Activated CD4-positive, alpha-beta T cell treated with anti-CD3 and anti-CD28 coated beads, Interleukin-2, amount 10 ng/mL, durations not matched to agents 24 days and 14 days (primary cell): ENCODE data around the gene FGF11. TPM values are rescaled to one million over a fixed set of nuclear protein-coding genes. Genes with fewer than 3 reads are reported as not detected.

ENCODE experiments used
- DNase-seq: peaks from one replicate; pipeline ENCODE4 v3.0.0; 2022
- H3K27ac Mint-ChIP-seq: one replicate; pipeline ENCODE4 v1.8.0; 2022; ENCODE audit warnings: mild to moderate bottlenecking, mixed read lengths
- H3K27me3 Mint-ChIP-seq: one replicate; pipeline ENCODE4 v1.8.0; 2022; ENCODE audit warnings: mixed read lengths
- H3K36me3 Mint-ChIP-seq: one replicate; pipeline ENCODE4 v1.8.0; 2022; ENCODE audit warnings: low read depth, mild to moderate bottlenecking, mixed read lengths
- H3K4me1 Mint-ChIP-seq: one replicate; pipeline ENCODE4 v1.8.0; 2021; ENCODE audit warnings: mixed read lengths
- H3K4me3 Mint-ChIP-seq: one replicate; pipeline ENCODE4 v1.8.0; 2022; ENCODE audit warnings: mild to moderate bottlenecking, moderate library complexity, mixed read lengths
- H3K9me3 Mint-ChIP-seq: one replicate; pipeline ENCODE4 v1.8.0; 2021; ENCODE audit warnings: mixed read lengths
- intact Hi-C: fragments of 100-400 bp; cut with micrococcal nuclease; formaldehyde crosslinking; loops from one replicate; pipeline ENCODE4 v1.15.1; 2023
- total RNA-seq: library from RNA; stranded (reverse); gene quantifications from 2 replicates; pipeline ENCODE4 v1.2.3, GENCODE V29; 2022

FGF11 gene
- total RNA-seq, 1 donor from 2014 or later = 9.5 TPM

DNA sequence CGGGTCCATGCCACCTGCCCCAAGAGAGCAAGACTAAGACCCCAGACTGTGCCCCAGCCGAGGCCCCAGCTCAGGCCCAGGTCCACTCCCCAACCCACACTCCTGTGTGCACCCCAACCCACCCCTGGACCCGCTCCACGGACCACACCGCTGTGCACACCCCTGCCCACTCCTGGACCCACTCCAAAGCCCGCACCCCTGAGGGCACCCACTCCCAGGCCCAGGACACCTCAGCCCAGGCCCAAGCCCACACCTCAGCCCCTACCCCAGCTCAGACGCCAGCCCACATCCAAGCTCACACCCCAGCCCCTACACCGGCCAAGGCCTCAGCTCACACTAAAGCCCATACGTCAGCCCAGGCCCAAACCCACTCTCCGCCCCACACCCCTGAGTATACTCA, 9.6 kb upstream of the FGF11 start:
- no peaks in the 10 kb centered on the region for H3K27me3 Mint-ChIP-seq
- no peak for DNase-seq
- no peak overlapping the region for H3K27ac Mint-ChIP-seq
- no peak overlapping the region for H3K4me3 Mint-ChIP-seq
- no peaks in the 10 kb centered on the region for H3K36me3 Mint-ChIP-seq
- no peaks in the 10 kb centered on the region for H3K9me3 Mint-ChIP-seq
- no peaks in the 10 kb centered on the region for H3K4me1 Mint-ChIP-seq
- intact Hi-C loops = no loop called here

DNA sequence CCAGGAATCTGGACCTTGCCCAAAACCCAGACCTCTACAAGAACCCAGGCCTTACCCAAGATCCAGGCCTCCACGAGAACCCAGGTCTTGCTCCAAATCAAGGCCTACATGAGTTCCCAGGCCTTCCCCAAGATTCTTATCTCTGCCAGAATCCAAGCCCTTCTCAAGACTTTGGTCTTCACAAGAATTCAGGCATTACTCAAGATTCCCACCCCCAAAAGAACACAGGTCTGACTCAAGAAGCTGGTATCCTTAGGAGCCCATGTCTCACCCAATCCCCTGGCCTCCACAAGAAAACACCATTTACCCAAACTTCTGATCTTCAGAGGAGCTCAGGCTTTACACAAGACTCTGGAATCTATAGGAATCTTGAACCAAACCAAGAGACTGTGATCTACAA, 8.1 kb upstream of the FGF11 start:
- H3K27ac Mint-ChIP-seq = no peak overlapping the region
- intact Hi-C loops = no loop called here
- no peaks in the 10 kb centered on the region for H3K27me3 Mint-ChIP-seq
- H3K4me3 Mint-ChIP-seq = no peak overlapping the region
- H3K4me1 Mint-ChIP-seq = peaks cover 10% of the 10 kb centered on the region
- no peak for DNase-seq
- no peaks in the 10 kb centered on the region for H3K9me3 Mint-ChIP-seq
- H3K36me3 Mint-ChIP-seq = no peaks in the 10 kb centered on the region

DNA sequence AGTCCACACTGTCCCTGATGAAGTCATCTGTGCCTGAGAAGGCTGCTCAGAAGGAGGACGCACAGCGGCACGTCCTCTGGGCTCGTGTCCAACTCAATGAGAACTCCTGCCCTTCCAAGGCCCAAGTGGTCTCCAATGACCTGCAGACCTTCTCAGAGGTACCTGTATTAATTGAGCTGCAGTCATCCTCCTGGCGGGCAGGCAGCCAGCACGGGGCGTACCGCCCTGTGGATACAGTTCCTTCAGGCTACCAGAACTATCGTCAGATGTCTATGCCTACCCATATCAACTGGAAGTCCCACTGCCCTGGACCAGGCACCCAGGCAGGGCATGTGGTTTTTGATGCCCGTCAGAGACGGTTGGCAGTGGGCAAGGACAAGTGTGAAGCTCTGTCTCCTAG, 7.0 kb upstream of the FGF11 start:
- no peaks in the 10 kb centered on the region for H3K27me3 Mint-ChIP-seq
- intact Hi-C loops = no loop called here
- H3K27ac Mint-ChIP-seq = no peak overlapping the region
- no peak for DNase-seq
- peaks cover 15% of the 10 kb centered on the region for H3K4me1 Mint-ChIP-seq
- H3K4me3 Mint-ChIP-seq = no peak overlapping the region
- H3K9me3 Mint-ChIP-seq = no peaks in the 10 kb centered on the region
- peaks cover 2% of the 10 kb centered on the region for H3K36me3 Mint-ChIP-seq

DNA sequence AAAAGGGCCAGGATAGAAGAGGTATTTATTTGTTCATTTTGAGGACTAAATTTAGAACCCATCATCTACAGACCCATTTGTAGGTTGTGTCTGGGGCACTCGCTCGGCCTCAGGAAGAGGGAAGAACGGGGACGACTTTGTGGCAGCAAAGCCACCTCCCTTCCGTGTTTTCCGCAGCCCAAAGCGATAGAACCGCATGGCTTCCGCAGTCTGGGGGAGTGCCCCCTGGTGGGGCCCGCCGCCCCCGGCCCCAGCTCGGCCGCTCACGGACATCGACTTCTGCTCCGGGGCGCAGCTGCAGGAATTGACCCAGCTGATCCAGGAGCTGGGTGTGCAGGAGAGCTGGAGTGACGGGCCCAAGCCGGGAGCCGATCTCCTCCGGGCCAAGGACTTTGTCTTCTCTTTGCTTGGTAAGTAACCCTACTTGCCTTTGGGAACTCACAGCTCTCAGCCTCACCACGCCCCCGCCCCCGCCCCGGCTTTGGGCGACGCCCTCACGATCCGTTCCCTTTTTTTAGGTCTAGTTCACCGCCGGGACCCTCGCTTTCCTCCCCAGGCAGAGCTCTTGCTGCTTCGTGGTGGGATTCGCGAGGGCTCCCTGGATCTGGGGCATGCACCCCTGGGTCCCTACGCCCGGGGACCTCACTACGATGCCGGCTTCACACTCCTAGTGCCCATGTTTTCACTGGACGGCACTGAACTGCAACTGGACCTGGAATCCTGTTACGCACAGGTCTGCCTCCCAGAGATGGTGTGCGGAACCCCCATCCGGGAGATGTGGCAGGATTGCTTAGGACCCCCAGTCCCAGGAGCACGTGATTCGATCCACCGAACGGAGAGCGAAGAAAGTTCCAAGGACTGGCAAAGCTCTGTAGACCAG, 3.4 kb upstream of the FGF11 start:
- Mint-ChIP-seq H3K9me3 (no peaks in the 10 kb centered on the region), H3K27me3 (peaks cover 9% of the 10 kb centered on the region), H3K36me3 (peaks cover 15% of the 10 kb centered on the region), H3K27ac (peak overlapping the region; percentile 98), H3K4me3 (peak overlapping the region; percentile 93), H3K4me1 (peaks cover 38% of the 10 kb centered on the region)
- intact Hi-C loops = loop anchor here (1.0 to 5.0 kb wide), 11 partner anchors 19 to 406 kb away; partner anchors contain the start of genes ACADVL, DLG4, PLSCR3 and SENP3
- DNase-seq = peak; percentile 92

DNA sequence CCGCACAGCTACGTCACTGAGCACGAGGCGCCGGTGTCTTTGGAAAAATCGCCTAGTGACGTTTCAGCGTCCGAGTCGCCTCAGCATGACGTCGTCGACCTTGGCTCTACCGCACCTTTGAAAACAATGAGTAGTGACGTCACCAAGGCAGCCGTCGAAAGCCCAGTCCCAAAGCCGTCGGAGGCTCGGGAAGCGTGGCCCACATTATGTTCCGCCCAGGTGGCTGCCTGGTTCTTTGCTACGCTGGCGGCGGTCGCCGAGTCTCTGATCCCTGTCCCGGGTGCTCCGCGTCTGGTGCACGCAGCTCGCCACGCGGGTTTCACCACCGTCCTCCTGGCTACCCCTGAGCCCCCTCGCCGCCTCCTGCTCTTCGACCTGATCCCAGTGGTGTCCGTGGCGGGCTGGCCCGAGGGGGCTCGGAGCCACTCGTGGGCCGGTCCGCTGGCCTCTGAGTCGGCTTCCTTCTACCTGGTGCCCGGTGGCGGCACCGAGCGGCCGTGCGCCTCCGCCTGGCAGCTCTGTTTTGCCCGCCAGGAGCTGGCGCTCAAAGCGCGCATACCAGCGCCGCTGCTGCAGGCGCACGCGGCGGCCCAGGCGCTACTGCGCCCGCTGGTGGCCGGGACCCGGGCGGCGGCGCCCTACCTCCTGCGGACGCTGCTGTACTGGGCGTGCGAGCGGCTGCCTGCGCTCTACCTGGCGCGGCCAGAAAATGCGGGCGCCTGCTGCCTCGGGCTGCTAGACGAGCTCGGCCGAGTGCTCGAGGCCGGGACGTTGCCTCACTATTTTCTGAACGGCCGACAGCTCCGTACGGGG, 2.5 kb upstream of the FGF11 start:
- intact Hi-C loops = loop anchor here (1.0 to 5.0 kb wide), 5 partner anchors 125 to 406 kb away; partner anchors contain the start of genes ACADVL, DLG4, SENP3 and SLC16A11
- peaks cover 41% of the 10 kb centered on the region for H3K4me1 Mint-ChIP-seq

DNA sequence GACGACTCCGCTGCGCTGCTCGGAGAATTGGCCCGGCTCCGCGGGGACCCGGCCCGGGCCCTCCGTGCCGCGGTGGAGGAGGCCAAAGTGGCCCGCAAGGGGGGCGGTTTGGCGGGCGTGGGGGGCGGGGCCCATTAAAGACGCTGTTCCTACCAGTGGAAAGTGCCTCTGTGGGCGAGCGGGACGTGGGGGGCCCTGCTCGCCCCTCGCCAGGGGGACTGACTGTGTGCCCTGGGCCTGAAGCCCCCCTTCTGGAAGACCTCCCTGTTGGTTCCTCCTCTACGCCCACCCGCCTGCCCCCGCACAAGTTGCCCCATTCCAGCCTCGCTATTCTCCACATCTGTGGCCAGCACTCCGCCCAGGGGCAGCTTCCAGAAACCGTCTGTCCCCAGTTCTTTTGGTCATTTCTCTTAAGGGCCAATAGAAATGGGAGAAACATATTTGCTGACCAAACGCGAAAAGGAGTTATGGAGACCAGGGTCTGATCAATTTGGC, 1.9 kb upstream of the FGF11 start:
- peak overlapping the region; percentile 74 for H3K27ac Mint-ChIP-seq
- peaks cover 12% of the 10 kb centered on the region for H3K27me3 Mint-ChIP-seq
- no peak for DNase-seq
- H3K36me3 Mint-ChIP-seq = peaks cover 22% of the 10 kb centered on the region
- peaks cover 43% of the 10 kb centered on the region for H3K4me1 Mint-ChIP-seq
- intact Hi-C loops = loop anchor here (2.0 to 5.0 kb wide), 3 partner anchors 220 to 405 kb away; partner anchors contain the start of genes ACADVL, DLG4 and SLC16A11
- peak overlapping the region; percentile 93 for H3K4me3 Mint-ChIP-seq
- no peaks in the 10 kb centered on the region for H3K9me3 Mint-ChIP-seq

More for the DNA sequence above, 2.5 kb upstream of the FGF11 start:
- H3K27ac Mint-ChIP-seq = peak overlapping the region; percentile 98
- peak; percentile 95 for DNase-seq
- peaks cover 9% of the 10 kb centered on the region for H3K27me3 Mint-ChIP-seq
- H3K9me3 Mint-ChIP-seq = no peaks in the 10 kb centered on the region
- H3K4me3 Mint-ChIP-seq = peak overlapping the region; percentile 93
- H3K36me3 Mint-ChIP-seq = peaks cover 18% of the 10 kb centered on the region

DNA sequence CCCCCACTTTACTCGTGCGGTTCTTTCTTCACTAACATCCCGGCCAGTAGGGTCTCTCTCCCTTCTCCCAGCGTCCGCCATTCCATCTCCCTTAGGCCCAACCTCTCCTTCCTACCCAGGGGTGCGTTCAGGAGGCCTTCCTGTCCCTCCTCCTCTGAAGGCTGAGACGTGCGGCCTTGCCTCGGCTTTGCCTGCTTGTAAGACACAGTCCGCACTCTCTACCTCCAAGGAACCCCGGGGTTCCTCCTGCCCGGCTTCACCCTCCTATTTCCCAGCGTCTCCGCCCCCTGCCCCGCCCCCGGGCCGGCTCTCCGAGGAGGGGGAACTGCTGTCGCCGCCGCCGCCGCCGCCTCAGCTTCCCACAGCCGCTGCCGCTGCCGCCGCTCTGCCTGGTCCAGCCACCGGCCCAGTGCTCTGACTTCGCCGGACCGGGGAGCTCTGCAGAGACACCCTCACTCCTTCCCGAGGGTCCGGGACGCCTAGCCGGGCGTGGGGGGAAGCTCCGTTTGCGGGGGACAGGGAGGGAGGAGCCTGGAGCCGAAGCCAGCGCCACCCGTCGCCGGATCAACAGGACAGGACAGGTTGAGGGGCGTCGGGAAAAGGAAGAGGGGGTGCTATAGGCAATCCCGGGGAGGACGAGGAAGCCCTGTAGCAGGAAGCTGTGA, 1.2 kb upstream of the FGF11 start:
- Mint-ChIP-seq H3K4me1 (peaks cover 43% of the 10 kb centered on the region), H3K27me3 (peaks cover 12% of the 10 kb centered on the region), H3K9me3 (no peaks in the 10 kb centered on the region), H3K36me3 (peaks cover 26% of the 10 kb centered on the region), H3K4me3 (peak overlapping the region; percentile 90), H3K27ac (peak overlapping the region; percentile 74)
- intact Hi-C loops = loop anchor here (2.0 to 5.0 kb wide), 3 partner anchors 221 to 404 kb away; partner anchors contain the start of genes ACADVL, DLG4 and SLC16A11
- peak; percentile 93 for DNase-seq

DNA sequence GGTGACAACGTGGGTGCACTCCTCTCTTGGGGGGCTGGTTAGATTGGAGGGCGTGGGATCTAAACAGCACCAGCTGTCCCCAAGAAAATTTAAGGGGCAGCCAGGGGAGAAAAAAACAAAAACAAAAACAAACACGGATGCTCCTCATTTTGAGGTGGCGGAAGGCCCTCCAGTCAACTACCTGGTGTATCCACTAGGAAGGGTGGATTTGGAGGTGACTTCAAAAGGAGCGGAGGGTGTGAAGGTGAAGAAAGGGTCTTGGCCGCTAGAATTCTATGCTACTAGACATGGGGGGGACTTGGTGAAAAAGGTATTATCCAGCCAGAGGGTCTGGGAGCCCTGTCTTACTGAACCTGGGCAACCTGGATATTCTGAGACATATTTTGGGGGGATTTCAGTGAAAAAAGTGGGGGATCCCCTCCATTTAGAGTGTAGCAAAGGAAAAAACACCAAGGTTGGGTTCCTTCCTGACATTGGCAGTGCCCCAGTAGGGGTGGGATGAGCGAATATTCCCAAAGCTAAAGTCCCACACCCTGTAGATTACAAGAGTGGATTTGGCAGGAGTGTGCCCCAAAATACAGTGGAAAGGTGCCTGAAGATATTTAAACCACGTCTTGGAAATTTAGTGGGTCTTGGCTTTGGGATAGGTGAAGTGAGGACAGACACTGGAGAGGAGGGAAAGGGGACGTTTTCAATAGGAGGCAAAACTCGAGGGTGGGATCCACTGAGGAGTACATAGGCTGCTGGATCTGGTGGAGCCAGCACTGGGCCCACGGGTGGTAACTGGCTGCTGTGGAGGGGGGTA, 454 bp upstream of the FGF11 start:
- Mint-ChIP-seq H3K4me1 (peaks cover 43% of the 10 kb centered on the region), H3K27me3 (peaks cover 14% of the 10 kb centered on the region), H3K4me3 (peak overlapping the region; percentile 90), H3K36me3 (peaks cover 31% of the 10 kb centered on the region), H3K9me3 (no peaks in the 10 kb centered on the region), H3K27ac (peak overlapping the region; percentile 74)
- DNase-seq = no peak
- intact Hi-C loops = loop anchor here (5.0 kb wide), 2 partner anchors 222 to 403 kb away; partner anchors contain the start of genes ACADVL and DLG4

DNA sequence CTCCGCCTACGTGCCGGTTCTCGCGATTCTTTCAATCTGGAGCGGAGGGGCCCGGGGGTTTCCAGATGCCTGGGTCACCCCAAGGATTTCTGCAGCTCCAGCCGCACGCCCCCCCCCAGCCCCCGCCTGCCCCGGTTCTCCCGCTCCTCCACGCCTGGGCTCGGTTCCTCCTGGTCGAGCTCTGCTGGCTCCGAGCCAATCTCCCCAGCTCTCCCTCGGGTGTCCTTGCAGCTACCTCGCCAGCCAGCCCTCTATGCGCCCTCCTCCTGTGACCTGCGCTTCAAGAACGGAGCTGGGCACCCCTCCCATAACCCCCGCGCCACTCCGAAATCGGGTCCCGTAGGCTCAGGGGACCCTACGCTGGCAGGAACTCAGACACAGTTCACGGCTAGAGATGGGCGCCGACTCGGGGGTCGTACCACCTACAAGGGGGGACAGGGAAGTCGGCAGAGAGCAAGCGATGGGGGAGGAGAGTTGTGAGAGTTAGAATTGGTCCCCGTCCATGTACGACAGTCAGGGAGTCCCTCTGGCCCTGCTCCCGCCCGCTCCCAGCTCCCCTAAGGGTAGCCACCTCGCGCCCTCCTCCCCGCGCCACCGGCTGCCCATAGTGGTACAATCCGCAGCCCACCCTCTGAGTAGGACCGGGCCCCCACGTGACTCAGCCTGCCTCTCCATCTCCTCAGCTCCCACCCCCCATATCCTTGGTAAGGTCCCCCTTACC, 961 bp downstream of the FGF11 start:
- H3K4me1 Mint-ChIP-seq = peaks cover 44% of the 10 kb centered on the region
- intact Hi-C loops = no loop called here
- no peaks in the 10 kb centered on the region for H3K9me3 Mint-ChIP-seq
- DNase-seq = peak; percentile 86
- H3K4me3 Mint-ChIP-seq = peak overlapping the region; percentile 90
- peak overlapping the region; percentile 81 for H3K27ac Mint-ChIP-seq
- H3K27me3 Mint-ChIP-seq = peaks cover 18% of the 10 kb centered on the region
- H3K36me3 Mint-ChIP-seq = peaks cover 34% of the 10 kb centered on the region

DNA sequence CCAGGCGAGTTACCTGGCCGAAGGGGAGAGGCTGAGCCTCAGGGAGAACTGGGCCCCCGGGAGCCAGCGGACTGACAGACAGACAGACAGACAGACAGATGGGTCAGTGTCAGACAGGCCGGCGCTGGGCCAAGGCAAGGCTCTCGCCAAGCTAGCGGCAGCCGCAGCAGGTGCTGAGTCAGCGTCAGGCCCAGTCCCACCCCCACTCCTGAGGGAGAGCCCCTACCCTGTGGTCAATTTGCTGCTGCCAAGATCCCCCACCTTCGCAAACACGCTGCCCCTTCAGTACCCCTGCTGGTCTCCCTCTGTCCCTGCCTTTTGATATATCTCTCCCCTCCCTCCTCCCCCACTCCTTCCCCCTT, 1.5 kb downstream of the FGF11 start:
- H3K4me1 Mint-ChIP-seq = peaks cover 46% of the 10 kb centered on the region

DNA sequence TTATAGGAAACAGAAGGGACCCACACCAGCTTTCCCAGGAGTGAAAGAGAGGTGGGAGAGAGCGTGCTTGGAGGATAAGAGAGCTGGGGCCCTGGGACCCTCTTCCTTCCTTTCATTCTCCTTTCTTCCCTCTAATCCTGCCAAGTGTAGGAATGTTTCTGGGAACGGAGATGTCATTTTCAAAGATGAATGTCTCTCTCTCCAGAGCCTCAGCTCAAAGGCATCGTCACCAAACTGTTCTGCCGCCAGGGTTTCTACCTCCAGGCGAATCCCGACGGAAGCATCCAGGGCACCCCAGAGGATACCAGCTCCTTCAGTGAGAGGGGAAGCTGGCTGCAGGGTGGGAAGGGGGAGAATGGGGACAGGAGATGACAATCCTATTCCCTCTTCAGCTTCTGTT, 2.0 kb downstream of the FGF11 start:
- H3K9me3 Mint-ChIP-seq = no peaks in the 10 kb centered on the region
- H3K4me3 Mint-ChIP-seq = peak overlapping the region; percentile 90
- peaks cover 38% of the 10 kb centered on the region for H3K36me3 Mint-ChIP-seq
- H3K27ac Mint-ChIP-seq = no peak overlapping the region
- H3K4me1 Mint-ChIP-seq = peaks cover 45% of the 10 kb centered on the region
- DNase-seq = no peak
- H3K27me3 Mint-ChIP-seq = peaks cover 25% of the 10 kb centered on the region
- intact Hi-C loops = no loop called here

More for the DNA sequence above, 1.5 kb downstream of the FGF11 start:
- peak overlapping the region; percentile 90 for H3K4me3 Mint-ChIP-seq
- DNase-seq = peak; percentile 68
- H3K36me3 Mint-ChIP-seq = peaks cover 38% of the 10 kb centered on the region
- no peak overlapping the region for H3K27ac Mint-ChIP-seq
- no peaks in the 10 kb centered on the region for H3K9me3 Mint-ChIP-seq
- intact Hi-C loops = no loop called here
- H3K27me3 Mint-ChIP-seq = peaks cover 23% of the 10 kb centered on the region

DNA sequence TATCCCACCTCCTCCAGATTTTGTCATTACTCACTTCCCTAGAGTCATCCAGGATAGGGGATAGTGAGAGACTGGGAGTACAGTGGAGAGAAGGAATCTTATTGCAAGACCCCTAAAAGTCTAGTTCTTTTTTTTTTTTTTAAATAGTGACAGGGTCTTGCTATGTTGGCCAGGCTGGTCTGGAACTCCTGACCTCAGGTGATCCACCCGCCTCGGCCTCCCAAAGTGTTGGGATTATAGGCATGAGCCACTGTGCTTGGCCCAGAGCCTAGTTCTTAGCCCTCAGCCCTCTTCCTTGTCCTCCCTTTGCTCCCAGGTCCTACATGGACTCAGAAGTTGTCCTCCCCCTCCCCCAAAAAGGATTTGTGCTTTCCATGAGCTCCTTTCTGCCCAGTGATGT, 2.8 kb downstream of the FGF11 start:
- Mint-ChIP-seq H3K4me3 (peak overlapping the region; percentile 48), H3K9me3 (no peaks in the 10 kb centered on the region), H3K27ac (no peak overlapping the region), H3K36me3 (peaks cover 39% of the 10 kb centered on the region), H3K4me1 (peaks cover 43% of the 10 kb centered on the region), H3K27me3 (peaks cover 28% of the 10 kb centered on the region)
- intact Hi-C loops = no loop called here
- no peak for DNase-seq
